Spleen (tissue), 11 donors: ENCODE measurements around the gene PRKG1. TPM values are rescaled to one million over a fixed set of nuclear protein-coding genes. Genes with fewer than 3 reads are reported as not detected.

Experiments used
- DNase-seq: peaks from one replicate; pipeline ENCODE4 v3.0.0-alpha.2; 2020
- H3K27ac ChIP-seq, 8 donors: fragments of 200-600 bp; sonication (generic) in 7 of 8; 1 replicate in 4 of 8; 2 replicates in 4 of 8; pipeline versions ENCODE4 v1.5.0 to v1.8.0; 2016 to 2021; ENCODE audit warnings: inconsistent platforms in 4 of 8, mild to moderate bottlenecking in 4 of 8, moderate library complexity in 1 of 8
- H3K27me3 ChIP-seq, 7 donors: fragments of 200-600 bp; sonication (generic) in 6 of 7; replicated peaks in 1 of 7; 1 replicate in 4 of 7; 2 replicates in 3 of 7; pipeline versions ENCODE4 v1.5.0 to v1.8.0; 2016 to 2021; ENCODE audit warnings: inconsistent platforms in 3 of 7, mild to moderate bottlenecking in 1 of 7
- H3K36me3 ChIP-seq, 6 donors: fragments of 200-600 bp; sonication (generic) in 5 of 6; 1 replicate in 4 of 6; 2 replicates in 2 of 6; pipeline versions ENCODE4 v1.5.0 to v1.8.0; 2016 to 2021; ENCODE audit warnings: inconsistent platforms in 2 of 6
- H3K4me1 ChIP-seq, 6 donors: fragments of 200-600 bp; sonication (generic) in 5 of 6; 1 replicate in 3 of 6; 2 replicates in 3 of 6; pipeline versions ENCODE4 v1.5.0 to v1.8.0; 2016 to 2021; ENCODE audit warnings: inconsistent platforms in 3 of 6
- H3K4me3 ChIP-seq, 8 donors: fragments of 200-600 bp; sonication (generic) in 7 of 8; 1 replicate in 4 of 8; 2 replicates in 4 of 8; pipeline versions ENCODE4 v1.5.0 to v1.8.0; 2016 to 2021; ENCODE audit warnings: inconsistent platforms in 4 of 8, mild to moderate bottlenecking in 4 of 8, moderate library complexity in 2 of 8
- H3K9me3 ChIP-seq, 8 donors: fragments of 200-600 bp; sonication (generic) in 7 of 8; 1 replicate in 4 of 8; 2 replicates in 4 of 8; pipeline versions ENCODE4 v1.5.0 to v1.8.0; 2016 to 2021; ENCODE audit warnings: inconsistent platforms in 4 of 8
- POLR2A ChIP-seq, 3 donors: fragments of 450-650 bp; IDR thresholded peaks; one replicate each; pipeline ENCODE4 v1.5.1; 2017; ENCODE audit warnings: antibody characterized with exemption in 3 of 3, mild to moderate bottlenecking in 1 of 3
- POLR2AphosphoS5 ChIP-seq, 3 donors: sonication (generic); formaldehyde crosslinking; IDR thresholded peaks; one replicate each; pipeline ENCODE4 v1.5.1; 2017; ENCODE audit warnings: antibody characterized with exemption in 3 of 3
- WGBS, 5 donors: extraction: QIAGEN DNeasy Blood & Tissue Kit in 3 of 5; methylation state at CpG; one replicate each; pipeline versions ENCODE4 v1.1.5 to v1.1.7; 2013 to 2018; 5-methylcytosine and 5-hydroxymethylcytosine counted together
- intact Hi-C: fragments of 100-400 bp; cut with DNase I; formaldehyde crosslinking; loops from one replicate; pipeline ENCODE4 v1.15.0; 2023; ENCODE audit warnings: low total_unique reads
- polyA plus RNA-seq, 3 donors: library from polyadenylated mRNA; stranded (reverse); fragments of 200-250 nt; gene quantifications; one replicate each; pipeline ENCODE4 v1.2.1, GENCODE V29; 2013
- total RNA-seq, 7 donors: library from RNA; depleted of rRNA in 3 of 7; stranded (reverse); fragments of >200 nt in 3 of 7; fragmentation: NEBNext Ultra II Directional in 4 of 7; extraction: Animal tissue kit (Norgen Biotek cat#: 25700) in 4 of 7; gene quantifications; one replicate each; pipeline versions ENCODE4 v1.1.0 to v1.2.1, GENCODE V29; 2016 to 2021
- TF ChIP-seq, protein P1 (sequence below), 11 experiments: fragments of 200-600 bp in 7 of 11; fragments of 450-650 bp in 4 of 11; sonication (generic) in 4 of 11; IDR thresholded peaks in 8 of 11; conservative IDR thresholded peaks in 3 of 11; 1 replicate in 7 of 11; 2 replicates in 4 of 11; pipeline versions ENCODE4 v1.4.0 to v1.8.0; 2016 to 2021; ENCODE audit warnings: antibody characterized with exemption in 11 of 11, inconsistent platforms in 4 of 11, mild to moderate bottlenecking in 1 of 11
- donor health status: healthy with polysubstance abuse.
- donor health status: DM: no; HTN: no; CAD: no; lungs with moderate emphysema.
- donor health status: DM: no; HTN: no; CAD: no.
- donor health status: Bipolar disorder and iron deficiency.
- donor health status: healthy.
- donor health status: DM: no; HTN: no; CAD: no.
- donor health status: DM: yes; HTN: yes; CAD: no.

Gene PRKG1
- total and polyA plus RNA-seq, 10 donors = 0.65 to 10.5 (median 7.2) TPM

DNA sequence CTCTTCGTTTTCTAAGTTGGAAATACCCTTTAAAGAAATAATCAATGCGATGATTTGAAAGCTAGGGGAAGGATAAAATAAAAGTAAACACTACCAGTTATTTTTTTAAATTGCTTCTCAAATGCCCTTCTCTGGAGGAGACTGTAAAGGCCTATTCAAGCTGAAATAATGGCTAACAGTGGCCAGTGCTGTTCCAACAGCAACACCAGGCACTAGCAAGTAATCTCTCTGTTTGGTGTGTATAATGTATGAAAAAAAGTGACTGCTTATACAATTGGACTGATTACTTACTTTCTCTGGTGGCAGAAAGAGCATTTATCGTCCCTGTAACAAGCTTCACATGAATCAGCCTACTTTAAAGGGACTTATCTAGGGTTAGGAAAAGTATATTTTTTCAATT is 522.4 kb downstream of the PRKG1 start:
- WGBS, 5 donors = 84 to 94% (median 87%) methylated on average over 3 of the region's 3 CpGs
- DNase-seq = no peak
- H3K27ac ChIP-seq = no peak overlapping the region
- no peaks in the 10 kb centered on the region for H3K36me3 ChIP-seq
- no peak overlapping the region for H3K4me3 ChIP-seq
- no peaks in the 10 kb centered on the region for H3K27me3 ChIP-seq
- no peaks in the 10 kb centered on the region for H3K4me1 ChIP-seq
- intact Hi-C loops = no loop called here
- no peaks in the 10 kb centered on the region for H3K9me3 ChIP-seq
- TF ChIP-seq, protein P1, sequence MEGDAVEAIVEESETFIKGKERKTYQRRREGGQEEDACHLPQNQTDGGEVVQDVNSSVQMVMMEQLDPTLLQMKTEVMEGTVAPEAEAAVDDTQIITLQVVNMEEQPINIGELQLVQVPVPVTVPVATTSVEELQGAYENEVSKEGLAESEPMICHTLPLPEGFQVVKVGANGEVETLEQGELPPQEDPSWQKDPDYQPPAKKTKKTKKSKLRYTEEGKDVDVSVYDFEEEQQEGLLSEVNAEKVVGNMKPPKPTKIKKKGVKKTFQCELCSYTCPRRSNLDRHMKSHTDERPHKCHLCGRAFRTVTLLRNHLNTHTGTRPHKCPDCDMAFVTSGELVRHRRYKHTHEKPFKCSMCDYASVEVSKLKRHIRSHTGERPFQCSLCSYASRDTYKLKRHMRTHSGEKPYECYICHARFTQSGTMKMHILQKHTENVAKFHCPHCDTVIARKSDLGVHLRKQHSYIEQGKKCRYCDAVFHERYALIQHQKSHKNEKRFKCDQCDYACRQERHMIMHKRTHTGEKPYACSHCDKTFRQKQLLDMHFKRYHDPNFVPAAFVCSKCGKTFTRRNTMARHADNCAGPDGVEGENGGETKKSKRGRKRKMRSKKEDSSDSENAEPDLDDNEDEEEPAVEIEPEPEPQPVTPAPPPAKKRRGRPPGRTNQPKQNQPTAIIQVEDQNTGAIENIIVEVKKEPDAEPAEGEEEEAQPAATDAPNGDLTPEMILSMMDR (IDR thresholded peaks at IDR 0.05 in 8 of 11, conservative IDR thresholded peaks at IDR 0.05 in 3 of 11) = no peak
- TF ChIP-seq POLR2AphosphoS5 (IDR thresholded peaks at IDR 0.05) (no peak), POLR2A (IDR thresholded peaks at IDR 0.05) (no peak)

DNA sequence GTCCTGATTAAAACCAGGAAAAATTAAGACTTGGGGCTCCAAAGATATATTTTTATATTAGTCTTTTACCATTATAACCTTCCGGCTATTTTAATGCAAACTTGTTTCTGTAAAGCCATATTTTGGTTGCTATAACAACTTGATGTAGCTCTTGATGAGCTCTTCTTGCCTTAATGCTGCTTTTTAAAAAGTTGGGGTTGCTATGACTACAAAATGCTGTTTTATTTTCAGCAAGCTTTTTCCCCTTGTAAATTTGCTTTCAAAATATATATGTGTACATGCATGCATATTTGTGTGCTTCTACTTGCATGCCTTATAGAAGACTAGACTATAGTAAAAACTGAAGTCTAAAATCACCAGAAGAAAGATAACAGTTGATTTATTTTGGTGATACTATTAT is 525.4 kb downstream of the PRKG1 start:
- DNase-seq = no peak
- H3K27ac ChIP-seq = no peak overlapping the region
- 87 to 91% (median 90%) methylated on average over 1 of the region's 1 CpG for WGBS, 5 donors
- intact Hi-C loops = no loop called here
- no peak for TF ChIP-seq POLR2AphosphoS5 (IDR thresholded peaks at IDR 0.05)
- TF ChIP-seq, protein P1 (IDR thresholded peaks at IDR 0.05 in 8 of 11, conservative IDR thresholded peaks at IDR 0.05 in 3 of 11) = no peak
- TF ChIP-seq POLR2A (IDR thresholded peaks at IDR 0.05) = no peak
- H3K27me3 ChIP-seq = no peaks in the 10 kb centered on the region
- H3K9me3 ChIP-seq = no peaks in the 10 kb centered on the region
- H3K36me3 ChIP-seq = no peaks in the 10 kb centered on the region
- H3K4me1 ChIP-seq = no peaks in the 10 kb centered on the region
- no peak overlapping the region for H3K4me3 ChIP-seq

DNA sequence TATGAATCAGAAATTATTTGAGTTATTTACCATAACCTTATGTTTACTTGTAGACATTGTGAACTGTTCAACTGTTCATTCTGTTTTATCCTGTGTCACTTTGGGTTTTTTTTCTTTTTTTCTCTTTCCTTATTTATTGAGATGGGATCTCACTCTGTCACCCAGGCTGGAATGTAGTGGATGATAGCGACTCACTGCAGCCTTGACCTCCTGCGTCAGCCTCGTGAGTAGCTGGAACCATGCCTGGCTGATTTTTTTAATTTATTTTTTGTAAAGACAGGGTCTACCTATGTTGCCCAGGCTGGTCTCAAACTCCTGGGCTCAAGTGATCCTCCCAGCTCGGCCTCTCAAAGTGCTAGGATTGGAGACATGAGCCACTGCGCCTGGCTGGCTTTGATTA is 528.0 kb downstream of the PRKG1 start:
- no peak overlapping the region for H3K27ac ChIP-seq
- intact Hi-C loops = no loop called here
- no peaks in the 10 kb centered on the region for H3K36me3 ChIP-seq
- no peak for DNase-seq
- no peak overlapping the region for H3K4me3 ChIP-seq
- H3K27me3 ChIP-seq = no peaks in the 10 kb centered on the region
- no peaks in the 10 kb centered on the region for H3K4me1 ChIP-seq
- TF ChIP-seq, protein P1 (IDR thresholded peaks at IDR 0.05 in 8 of 11, conservative IDR thresholded peaks at IDR 0.05 in 3 of 11) = no peak
- TF ChIP-seq POLR2A (IDR thresholded peaks at IDR 0.05) (no peak), POLR2AphosphoS5 (IDR thresholded peaks at IDR 0.05) (no peak)
- H3K9me3 ChIP-seq = no peaks in the 10 kb centered on the region
- WGBS, 5 donors = 68 to 86% (median 77%) methylated on average over 5 of the region's 5 CpGs

DNA sequence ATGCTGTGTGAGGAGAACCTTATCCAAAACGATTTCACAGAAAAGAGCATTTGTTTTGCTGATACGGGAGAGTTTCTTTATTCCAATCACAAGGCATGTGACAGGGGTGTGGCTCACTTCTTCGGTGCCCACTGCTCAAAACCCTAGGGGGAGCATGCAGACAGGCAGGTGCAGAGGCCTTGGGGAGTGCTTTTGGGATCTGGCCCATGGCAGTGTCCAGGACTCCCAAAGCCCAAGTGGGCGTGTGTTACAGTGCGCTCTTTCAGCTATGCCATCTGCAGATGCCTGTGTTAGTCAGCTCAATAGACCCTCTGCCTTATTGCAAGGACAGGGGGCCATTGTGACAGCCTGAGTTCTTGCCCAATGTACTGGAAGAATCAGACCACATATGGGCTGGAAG is 530.3 kb downstream of the PRKG1 start:
- TF ChIP-seq POLR2AphosphoS5 (IDR thresholded peaks at IDR 0.05) (no peak), POLR2A (IDR thresholded peaks at IDR 0.05) (no peak)
- TF ChIP-seq, protein P1 (IDR thresholded peaks at IDR 0.05 in 8 of 11, conservative IDR thresholded peaks at IDR 0.05 in 3 of 11) = no peak
- H3K27ac ChIP-seq = no peak overlapping the region
- H3K9me3 ChIP-seq = no peaks in the 10 kb centered on the region
- no peaks in the 10 kb centered on the region for H3K4me1 ChIP-seq
- intact Hi-C loops = no loop called here
- no peaks in the 10 kb centered on the region for H3K36me3 ChIP-seq
- no peak overlapping the region for H3K4me3 ChIP-seq
- WGBS, 5 donors = 77 to 88% (median 79%) methylated on average over 5 of the region's 5 CpGs
- no peaks in the 10 kb centered on the region for H3K27me3 ChIP-seq
- DNase-seq = no peak
